Measurements from ENCODE around the gene HOXC12. TPM values are rescaled to one million over a fixed set of nuclear protein-coding genes. Genes with fewer than 3 reads are reported as not detected.
A peak's percentile ranks its signal among the peaks of the same experiment; 100 is the strongest.

Gene HOXC12
- total RNA-seq, 1 donor from 2014 or later, result not detected

DNA sequence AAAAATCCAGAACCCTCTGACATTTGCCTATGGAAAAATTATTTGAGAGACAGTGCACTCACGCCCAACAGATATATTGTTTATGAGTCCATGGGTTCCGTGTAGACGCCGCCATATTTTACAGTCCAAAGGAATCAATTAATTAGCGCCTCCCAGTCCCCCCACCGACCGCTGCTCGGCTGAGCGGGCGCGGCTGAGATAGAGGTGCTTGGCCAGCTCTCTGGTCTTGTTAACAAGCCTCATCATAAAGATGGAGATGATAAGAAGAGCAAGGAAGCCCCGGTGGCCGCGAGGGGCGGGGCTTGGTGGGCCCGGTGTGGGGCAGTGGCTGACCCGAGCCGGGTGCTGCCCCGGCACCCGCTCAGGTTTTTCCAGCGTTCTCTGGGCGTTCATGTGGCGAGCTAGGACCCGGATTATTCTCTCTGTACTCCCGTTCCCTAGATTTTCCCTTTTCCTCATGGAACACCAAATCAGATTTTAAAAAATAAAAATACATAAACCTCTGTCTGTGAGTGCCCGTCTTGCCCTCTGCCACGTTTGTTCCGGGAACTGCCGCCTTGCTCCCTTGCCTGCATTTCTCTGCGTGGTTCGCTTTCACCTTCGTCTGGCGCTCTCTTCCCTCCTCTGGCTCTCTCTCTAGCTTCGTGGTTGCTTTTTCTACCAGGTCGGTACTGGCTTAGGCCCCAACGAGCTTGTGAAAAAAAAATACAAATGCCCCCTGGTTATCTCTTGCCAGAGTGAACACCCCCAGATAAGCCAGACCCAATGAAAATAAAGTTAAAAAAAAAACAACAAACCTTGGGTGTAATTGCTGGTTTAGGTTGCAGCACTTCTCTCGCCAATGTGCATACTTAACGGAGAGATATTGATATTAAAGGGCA, 9.0 kb downstream of the HOXC12 start:
- Mint-ChIP-seq H3K9me3 (no peaks in the 10 kb centered on the region), H3K36me3 (no peaks in the 10 kb centered on the region), H3K27ac (no peak overlapping the region)

DNA sequence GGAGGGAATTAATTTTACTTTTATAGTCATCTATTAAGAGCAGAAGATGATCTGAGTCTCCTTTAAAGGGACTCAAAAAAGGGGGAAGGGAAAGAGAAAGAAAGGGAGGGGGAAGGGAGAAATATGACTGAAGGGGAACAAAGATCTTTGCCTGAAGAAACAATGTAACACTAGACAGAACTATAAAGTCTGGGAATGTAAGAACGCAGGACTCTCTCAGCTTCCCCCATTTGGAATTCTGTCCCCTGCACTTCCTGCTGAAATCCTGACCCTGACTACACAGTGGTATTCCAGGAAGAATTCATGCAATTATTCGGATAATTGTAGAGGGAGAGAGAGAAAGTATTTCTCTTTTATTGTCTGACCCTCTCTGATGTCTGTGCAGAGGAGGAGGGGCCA, 9.6 kb downstream of the HOXC12 start:
- no peaks in the 10 kb centered on the region for H3K36me3 Mint-ChIP-seq
- TF ChIP-seq, protein P1, sequence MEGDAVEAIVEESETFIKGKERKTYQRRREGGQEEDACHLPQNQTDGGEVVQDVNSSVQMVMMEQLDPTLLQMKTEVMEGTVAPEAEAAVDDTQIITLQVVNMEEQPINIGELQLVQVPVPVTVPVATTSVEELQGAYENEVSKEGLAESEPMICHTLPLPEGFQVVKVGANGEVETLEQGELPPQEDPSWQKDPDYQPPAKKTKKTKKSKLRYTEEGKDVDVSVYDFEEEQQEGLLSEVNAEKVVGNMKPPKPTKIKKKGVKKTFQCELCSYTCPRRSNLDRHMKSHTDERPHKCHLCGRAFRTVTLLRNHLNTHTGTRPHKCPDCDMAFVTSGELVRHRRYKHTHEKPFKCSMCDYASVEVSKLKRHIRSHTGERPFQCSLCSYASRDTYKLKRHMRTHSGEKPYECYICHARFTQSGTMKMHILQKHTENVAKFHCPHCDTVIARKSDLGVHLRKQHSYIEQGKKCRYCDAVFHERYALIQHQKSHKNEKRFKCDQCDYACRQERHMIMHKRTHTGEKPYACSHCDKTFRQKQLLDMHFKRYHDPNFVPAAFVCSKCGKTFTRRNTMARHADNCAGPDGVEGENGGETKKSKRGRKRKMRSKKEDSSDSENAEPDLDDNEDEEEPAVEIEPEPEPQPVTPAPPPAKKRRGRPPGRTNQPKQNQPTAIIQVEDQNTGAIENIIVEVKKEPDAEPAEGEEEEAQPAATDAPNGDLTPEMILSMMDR (conservative IDR thresholded peaks at IDR 0.05), result no peak
- H3K4me1 Mint-ChIP-seq (ENCODE audit: unreplicated experiment), result peaks cover 12% of the 10 kb centered on the region
- H3K27ac Mint-ChIP-seq, result no peak overlapping the region
- H3K27me3 Mint-ChIP-seq, result peaks cover 99% of the 10 kb centered on the region
- no peaks in the 10 kb centered on the region for H3K9me3 Mint-ChIP-seq
- DNase-seq (ENCODE audit: extremely low spot score, unreplicated experiment), result no peak
- no peak overlapping the region for H3K4me3 Mint-ChIP-seq

More for the DNA sequence above, 9.0 kb downstream of the HOXC12 start:
- TF ChIP-seq, protein P1 (conservative IDR thresholded peaks at IDR 0.05), result no peak
- peaks cover 99% of the 10 kb centered on the region for H3K27me3 Mint-ChIP-seq
- no peak overlapping the region for H3K4me3 Mint-ChIP-seq
- H3K4me1 Mint-ChIP-seq (ENCODE audit: unreplicated experiment), result peaks cover 12% of the 10 kb centered on the region
- no peak for DNase-seq (ENCODE audit: extremely low spot score, unreplicated experiment)

DNA sequence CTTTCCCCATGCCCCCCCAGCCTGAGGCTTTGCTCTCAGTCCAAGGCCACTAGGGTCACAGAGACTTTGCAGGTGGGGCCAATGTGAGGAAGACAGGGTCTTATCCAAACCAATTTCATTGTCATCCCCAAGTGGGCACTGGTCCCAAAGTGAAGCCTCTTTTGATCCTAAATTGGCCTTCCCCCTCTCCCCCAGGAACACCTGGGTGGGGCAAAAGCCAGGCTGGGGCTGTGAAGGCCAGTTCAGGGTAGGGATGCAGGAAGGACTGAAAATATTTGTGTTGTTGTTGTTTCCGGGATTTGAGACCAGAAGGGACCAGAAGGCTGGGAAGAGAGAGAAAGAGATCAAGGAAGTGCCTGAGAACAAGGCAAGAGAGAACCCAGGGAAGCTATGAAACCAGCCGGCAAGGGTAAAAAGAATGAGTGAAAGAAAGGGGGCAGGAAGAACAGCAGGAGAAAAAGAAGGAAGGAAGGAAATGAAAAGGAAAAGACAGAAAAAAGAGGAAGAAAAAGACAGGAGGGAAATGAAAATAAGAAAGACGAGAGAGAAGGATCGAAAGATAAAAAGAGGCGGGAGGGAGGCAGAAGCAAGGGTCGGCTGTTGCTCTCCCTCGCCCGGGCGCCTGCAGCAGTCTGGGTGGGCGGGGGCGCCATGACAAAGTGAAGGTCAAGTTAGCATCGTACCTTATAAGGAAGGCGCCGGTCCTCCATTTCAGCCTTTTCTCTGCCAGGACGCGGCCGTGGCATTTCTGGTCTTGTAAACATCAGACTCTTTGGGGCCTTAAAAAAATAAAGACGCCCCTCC, 10.8 kb downstream of the HOXC12 start:
- H3K36me3 Mint-ChIP-seq, result no peaks in the 10 kb centered on the region
- no peak overlapping the region for H3K27ac Mint-ChIP-seq
- H3K9me3 Mint-ChIP-seq, result no peaks in the 10 kb centered on the region
- H3K4me1 Mint-ChIP-seq (ENCODE audit: unreplicated experiment), result peaks cover 12% of the 10 kb centered on the region
- TF ChIP-seq, protein P1 (conservative IDR thresholded peaks at IDR 0.05), result no peak
- DNase-seq (ENCODE audit: extremely low spot score, unreplicated experiment), result no peak
- H3K27me3 Mint-ChIP-seq, result peaks cover 99% of the 10 kb centered on the region
- H3K4me3 Mint-ChIP-seq, result peak overlapping the region; percentile 52

DNA sequence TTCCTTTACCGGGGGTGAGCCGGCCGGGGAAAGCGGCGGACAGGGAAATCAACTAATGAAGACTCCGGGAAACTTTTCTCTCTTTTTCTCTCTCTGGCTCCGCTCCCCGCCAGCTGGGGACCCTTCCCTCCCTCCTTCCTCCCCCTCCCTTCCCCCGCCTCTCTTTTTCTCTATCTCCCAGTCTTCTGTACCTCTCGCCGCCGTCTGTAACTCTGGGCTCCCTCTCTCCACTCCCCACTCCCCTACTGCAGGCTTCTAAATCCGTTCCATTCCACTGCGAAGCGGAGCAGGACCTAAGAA, 11.3 kb downstream of the HOXC12 start:
- H3K27me3 Mint-ChIP-seq, result peaks cover 99% of the 10 kb centered on the region
- no peaks in the 10 kb centered on the region for H3K36me3 Mint-ChIP-seq
- H3K4me3 Mint-ChIP-seq, result peak overlapping the region; percentile 75
- H3K4me1 Mint-ChIP-seq (ENCODE audit: unreplicated experiment), result peaks cover 12% of the 10 kb centered on the region
- H3K27ac Mint-ChIP-seq, result no peak overlapping the region
- H3K9me3 Mint-ChIP-seq, result no peaks in the 10 kb centered on the region
- TF ChIP-seq, protein P1 (conservative IDR thresholded peaks at IDR 0.05), result no peak
- no peak for DNase-seq (ENCODE audit: extremely low spot score, unreplicated experiment)

DNA sequence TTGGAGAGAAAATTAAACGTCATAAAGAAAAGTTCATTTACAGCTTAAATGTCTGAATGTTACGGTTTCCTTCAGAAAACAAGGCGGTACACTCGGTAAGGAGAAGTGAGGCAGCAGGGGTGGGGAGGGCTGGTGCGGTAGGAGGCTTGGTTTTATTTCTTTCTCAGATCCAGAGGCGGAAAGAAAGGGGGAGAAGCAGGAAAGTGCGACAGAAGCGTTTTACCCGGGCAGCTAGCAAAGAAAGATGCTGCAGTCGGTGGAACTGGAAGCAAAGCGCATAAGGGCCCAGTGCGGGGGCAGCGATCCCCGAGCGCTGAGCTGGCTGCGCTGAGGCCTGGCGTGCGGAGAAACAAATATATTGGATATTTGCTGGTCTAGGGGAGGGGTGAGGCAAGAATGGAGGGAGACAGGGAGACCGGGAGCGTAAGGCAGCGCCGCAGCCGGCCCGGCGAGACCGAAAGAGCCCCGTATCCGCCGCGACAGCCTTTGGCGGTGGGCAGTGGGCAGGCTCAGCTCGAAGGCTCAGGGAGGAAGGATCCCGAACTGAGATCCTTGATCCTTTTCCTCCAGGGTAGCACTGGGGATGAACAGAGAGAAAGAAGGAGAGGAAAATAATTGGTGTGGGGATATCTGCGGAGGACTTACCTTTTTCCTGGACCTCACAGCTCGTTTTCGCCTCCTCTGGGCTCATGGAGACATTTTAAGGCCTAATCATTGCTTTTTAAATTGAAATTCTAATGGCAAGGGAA, 11.9 kb downstream of the HOXC12 start:
- H3K4me3 Mint-ChIP-seq, result peak overlapping the region; percentile 75
- H3K36me3 Mint-ChIP-seq, result no peaks in the 10 kb centered on the region
- H3K27ac Mint-ChIP-seq, result no peak overlapping the region
- TF ChIP-seq, protein P1 (conservative IDR thresholded peaks at IDR 0.05), result no peak
- no peak for DNase-seq (ENCODE audit: extremely low spot score, unreplicated experiment)
- H3K27me3 Mint-ChIP-seq, result peaks cover 100% of the 10 kb centered on the region
- H3K4me1 Mint-ChIP-seq (ENCODE audit: unreplicated experiment), result peaks cover 12% of the 10 kb centered on the region
- H3K9me3 Mint-ChIP-seq, result no peaks in the 10 kb centered on the region

Measured in type B pancreatic cell (in vitro differentiated cells).